PC-3 (cell line): ENCODE data around the gene SLC34A1. TPM values are rescaled to one million over a fixed set of nuclear protein-coding genes. Genes with fewer than 3 reads are reported as not detected.

Experiments used
- ATAC-seq: fragments of 200-7000 bp; cut with Tn5 transposase; 2 replicates; pipeline ENCODE4 v1.9.1; 2020; ENCODE audit warnings: mild to moderate bottlenecking, moderate library complexity
- BruUV-seq: library from RNA; stranded (reverse); fragments of 400-500 nt; replicated peaks from 2 replicates; lab custom pipeline; 2021; lab: Mats Ljungman, UMichigan
- CTCF ChIA-PET: fragments of 300-600 bp; sonication (Branson Sonifier 250); formaldehyde crosslinking; loops from one replicate; lab custom pipeline; 2022; ENCODE audit warnings: antibody characterized with exemption; lab: Charles Lee
- POLR2A ChIA-PET: fragments of 300-600 bp; sonication (Branson Sonifier 250); formaldehyde crosslinking; loops from one replicate; lab custom pipeline; 2022; ENCODE audit warnings: antibody characterized with exemption; ENCODE audit not compliant: unreplicated experiment; lab: Charles Lee
- DNase-seq: peaks from one replicate; pipeline ENCODE4 v3.0.0-alpha.2; 2015
- H2AFZ ChIP-seq: fragments of 300-600 bp; sonication (generic); 2 replicates; pipeline ENCODE4 v1.6.0; 2016; ENCODE audit warnings: antibody characterized with exemption, low read length
- H3F3A ChIP-seq: fragments of 300-600 bp; sonication (generic); one replicate; pipeline ENCODE4 v1.6.0; 2017; ENCODE audit warnings: antibody characterized with exemption, low read length, control low read depth, mild to moderate bottlenecking; ENCODE audit not compliant: unreplicated experiment
- H3K27ac ChIP-seq: fragments of 300-600 bp; sonication (generic); 2 replicates; pipeline ENCODE4 v1.5.1; 2016; ENCODE audit warnings: mild to moderate bottlenecking, low read length
- H3K27me3 ChIP-seq: fragments of 300-600 bp; sonication (generic); 2 replicates; pipeline ENCODE4 v1.6.1; 2016; ENCODE audit warnings: low read length, mixed read lengths
- H3K36me3 ChIP-seq: fragments of 300-600 bp; sonication (generic); 2 replicates; pipeline ENCODE4 v1.6.1; 2016; ENCODE audit warnings: low read depth, mixed run types, low read length, mixed read lengths
- H3K4me1 ChIP-seq: fragments of 300-600 bp; sonication (generic); 2 replicates; pipeline ENCODE4 v1.5.1; 2016; ENCODE audit warnings: low read length; ENCODE audit not compliant: insufficient read depth
- H3K4me2 ChIP-seq: fragments of 300-600 bp; sonication (generic); 2 replicates; pipeline ENCODE4 v1.6.0; 2016; ENCODE audit warnings: low read length
- H3K4me3 ChIP-seq: fragments of 300-600 bp; sonication (generic); 2 replicates; pipeline ENCODE4 v1.5.1; 2016; ENCODE audit warnings: mild to moderate bottlenecking, low read length, mixed read lengths
- H3K79me2 ChIP-seq: fragments of 300-600 bp; sonication (generic); 2 replicates; pipeline ENCODE4 v1.6.1; 2017; ENCODE audit warnings: low read length, mixed read lengths
- H3K9ac ChIP-seq: fragments of 300-600 bp; sonication (generic); 2 replicates; pipeline ENCODE4 v1.6.0; 2016; ENCODE audit warnings: mild to moderate bottlenecking, low read length
- H3K9me2 ChIP-seq: fragments of 300-600 bp; sonication (generic); replicated peaks from 2 replicates; pipeline ENCODE4 v1.6.1; 2016; ENCODE audit warnings: mixed run types, low read length, mixed read lengths
- H3K9me3 ChIP-seq: fragments of 300-600 bp; sonication (generic); 2 replicates; pipeline ENCODE4 v1.6.1; 2016; ENCODE audit warnings: low read length, mixed read lengths
- H4K20me1 ChIP-seq: fragments of 300-600 bp; sonication (generic); 2 replicates; pipeline ENCODE4 v1.6.1; 2016; ENCODE audit warnings: low read length, mixed read lengths
- EZH2 ChIP-seq: fragments of 300-600 bp; sonication (generic); IDR thresholded peaks from one replicate; pipeline ENCODE4 v1.6.1; 2017; ENCODE audit warnings: antibody characterized with exemption, mild to moderate bottlenecking, low read length; ENCODE audit not compliant: unreplicated experiment
- EZH2phosphoT487 ChIP-seq: fragments of 300-600 bp; sonication (generic); IDR thresholded peaks from 2 replicates; pipeline ENCODE4 v1.6.1; 2018; ENCODE audit warnings: mild to moderate bottlenecking, antibody characterized with exemption, low read length, borderline replicate concordance
- intact Hi-C: fragments of 100-400 bp; cut with micrococcal nuclease; formaldehyde crosslinking; loops from 2 replicates; pipeline ENCODE4 v1.9.0; 2023
- total RNA-seq: library from RNA; depleted of rRNA; stranded (reverse); fragments of >200 nt; gene quantifications from 2 replicates; pipeline ENCODE4 v1.2.3, GENCODE V29; 2014
- TF ChIP-seq, protein P1 (sequence below): fragments of 300-600 bp; sonication (generic); conservative IDR thresholded peaks from 2 replicates; pipeline ENCODE4 v1.5.1; 2017; ENCODE audit warnings: antibody characterized with exemption, low read depth, mild to moderate bottlenecking, low read length

The SLC34A1 gene
- total RNA-seq, 1 experiment from 2014 or later, result 0.07 TPM

DNA sequence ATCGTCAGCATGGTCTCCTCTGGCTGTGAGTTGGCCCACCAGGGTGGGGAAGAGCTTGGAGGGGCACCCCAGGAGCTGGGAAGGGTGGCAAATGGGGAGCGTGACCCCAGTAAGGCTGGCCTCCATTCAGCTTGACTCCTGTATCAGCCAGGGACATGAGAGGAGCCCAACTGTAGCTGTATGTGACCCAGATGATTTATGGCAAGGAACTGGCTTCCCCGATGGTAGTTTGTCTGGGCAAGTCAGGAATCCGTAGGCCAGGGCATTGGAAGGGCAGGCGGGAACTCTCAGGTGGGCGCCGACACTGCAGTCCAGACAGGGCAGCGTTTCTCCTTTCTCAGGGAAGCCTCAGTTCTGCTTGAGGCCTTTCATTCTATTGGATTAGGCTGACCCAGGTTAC lies 2.3 kb downstream of the SLC34A1 start:
- ATAC-seq (no peak), DNase-seq (no peak)
- H3K27me3 ChIP-seq, result no peaks in the 10 kb centered on the region
- H3K9ac ChIP-seq, result no peak overlapping the region
- no peak overlapping the region for H3K4me2 ChIP-seq
- no peaks in the 10 kb centered on the region for H4K20me1 ChIP-seq
- H2AFZ ChIP-seq, result no peak overlapping the region
- POLR2A ChIA-PET, result no interaction called here
- BruUV-seq, result no TSS peak
- no peaks in the 10 kb centered on the region for H3F3A ChIP-seq
- no peak overlapping the region for H3K27ac ChIP-seq
- CTCF ChIA-PET, result no interaction called here
- H3K9me2 ChIP-seq, result no peaks in the 10 kb centered on the region
- no peaks in the 10 kb centered on the region for H3K79me2 ChIP-seq
- peaks cover 27% of the 10 kb centered on the region for H3K4me1 ChIP-seq
- intact Hi-C loops, result no loop called here
- TF ChIP-seq, protein P1, sequence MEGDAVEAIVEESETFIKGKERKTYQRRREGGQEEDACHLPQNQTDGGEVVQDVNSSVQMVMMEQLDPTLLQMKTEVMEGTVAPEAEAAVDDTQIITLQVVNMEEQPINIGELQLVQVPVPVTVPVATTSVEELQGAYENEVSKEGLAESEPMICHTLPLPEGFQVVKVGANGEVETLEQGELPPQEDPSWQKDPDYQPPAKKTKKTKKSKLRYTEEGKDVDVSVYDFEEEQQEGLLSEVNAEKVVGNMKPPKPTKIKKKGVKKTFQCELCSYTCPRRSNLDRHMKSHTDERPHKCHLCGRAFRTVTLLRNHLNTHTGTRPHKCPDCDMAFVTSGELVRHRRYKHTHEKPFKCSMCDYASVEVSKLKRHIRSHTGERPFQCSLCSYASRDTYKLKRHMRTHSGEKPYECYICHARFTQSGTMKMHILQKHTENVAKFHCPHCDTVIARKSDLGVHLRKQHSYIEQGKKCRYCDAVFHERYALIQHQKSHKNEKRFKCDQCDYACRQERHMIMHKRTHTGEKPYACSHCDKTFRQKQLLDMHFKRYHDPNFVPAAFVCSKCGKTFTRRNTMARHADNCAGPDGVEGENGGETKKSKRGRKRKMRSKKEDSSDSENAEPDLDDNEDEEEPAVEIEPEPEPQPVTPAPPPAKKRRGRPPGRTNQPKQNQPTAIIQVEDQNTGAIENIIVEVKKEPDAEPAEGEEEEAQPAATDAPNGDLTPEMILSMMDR, result no peak
- TF ChIP-seq EZH2, result no peak
- TF ChIP-seq EZH2phosphoT487, result no peak
- no peak overlapping the region for H3K4me3 ChIP-seq
- no peaks in the 10 kb centered on the region for H3K36me3 ChIP-seq
- H3K9me3 ChIP-seq, result no peaks in the 10 kb centered on the region

DNA sequence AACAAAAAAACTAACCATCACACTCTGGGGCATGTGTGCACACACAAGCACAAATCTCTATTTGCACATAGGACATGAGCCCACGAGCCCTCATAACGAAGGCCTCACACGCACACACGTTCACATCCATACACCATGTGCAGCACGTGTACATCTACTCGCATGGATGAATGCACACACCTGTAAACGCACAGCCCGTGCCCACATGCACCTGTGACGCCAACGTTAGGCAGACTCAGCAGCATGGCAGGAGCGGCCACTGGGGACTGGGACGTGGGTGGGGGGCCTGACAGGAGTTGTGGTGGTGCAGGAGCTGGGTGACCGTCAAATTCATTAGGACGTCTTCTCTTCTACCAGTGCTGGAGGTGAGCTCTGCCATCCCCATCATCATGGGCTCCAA lies 3.2 kb downstream of the SLC34A1 start:
- no peaks in the 10 kb centered on the region for H3K9me3 ChIP-seq
- no peak overlapping the region for H3K9ac ChIP-seq
- DNase-seq (no peak), ATAC-seq (no peak)
- no peak overlapping the region for H3K4me3 ChIP-seq
- no TSS peak for BruUV-seq
- no peak overlapping the region for H3K27ac ChIP-seq
- H3K79me2 ChIP-seq, result no peaks in the 10 kb centered on the region
- TF ChIP-seq, protein P1, result no peak
- no peak for TF ChIP-seq EZH2
- TF ChIP-seq EZH2phosphoT487, result no peak
- no peaks in the 10 kb centered on the region for H3K36me3 ChIP-seq
- peaks cover 27% of the 10 kb centered on the region for H3K4me1 ChIP-seq
- H3K27me3 ChIP-seq, result no peaks in the 10 kb centered on the region
- H3F3A ChIP-seq, result no peaks in the 10 kb centered on the region
- no peaks in the 10 kb centered on the region for H3K9me2 ChIP-seq
- no peak overlapping the region for H3K4me2 ChIP-seq
- ChIA-PET CTCF (no interaction called here), POLR2A (no interaction called here)
- intact Hi-C loops, result no loop called here
- H2AFZ ChIP-seq, result no peak overlapping the region
- no peaks in the 10 kb centered on the region for H4K20me1 ChIP-seq

GRCh38 chr5:177388521-177389052 lies 4.4 kb downstream of the SLC34A1 start:
- Histone ChIP-seq H3K4me2 (peak overlapping the region; percentile 72), H3K9ac (peak overlapping the region; percentile 53), H3K9me2 (no peaks in the 10 kb centered on the region), H3K79me2 (no peaks in the 10 kb centered on the region), H3K27ac (peak overlapping the region; percentile 95), H3K36me3 (no peaks in the 10 kb centered on the region), H2AFZ (no peak overlapping the region), H3K4me1 (peaks cover 27% of the 10 kb centered on the region), H3K9me3 (no peaks in the 10 kb centered on the region), H3K4me3 (peak overlapping the region; percentile 18; the same call in 1 of the 2 replicates), H4K20me1 (no peaks in the 10 kb centered on the region), H3K27me3 (no peaks in the 10 kb centered on the region), H3F3A (no peaks in the 10 kb centered on the region)
- BruUV-seq, result no TSS peak
- ChIA-PET POLR2A (no interaction called here), CTCF (interaction anchor here (0.8 to 2.3 kb wide), 5 partner anchors 14 to 64 kb away, joined by 3 to 35 read pairs (median 6); no protein-coding TSS in a partner anchor)
- ATAC-seq, result no peak
- TF ChIP-seq, protein P1, result no peak
- no peak for TF ChIP-seq EZH2phosphoT487
- no peak for TF ChIP-seq EZH2
- intact Hi-C loops, result no loop called here
- no peak for DNase-seq
